WERI-Rb-1 (cell line): ENCODE data around the gene RUNX2.

ENCODE experiments used
- DNase-seq: peaks from one replicate; pipeline ENCODE4 v3.0.0-alpha.2; 2020
- H3K27ac ChIP-seq: fragments of 250-450 bp; sonication (Bioruptor Pico); 2 replicates; pipeline ENCODE4 v1.5.1; 2020; ENCODE audit warnings: mild to moderate bottlenecking, moderate library complexity
- H3K27me3 ChIP-seq: fragments of 250-450 bp; sonication (Bioruptor Pico); 2 replicates; pipeline ENCODE4 v1.5.1; 2021; ENCODE audit warnings: mild to moderate bottlenecking, low read depth, moderate library complexity; ENCODE audit not compliant: insufficient read depth, severe bottlenecking
- H3K36me3 ChIP-seq: fragments of 250-450 bp; sonication (Bioruptor Pico); 2 replicates; pipeline ENCODE4 v1.5.1; 2020; ENCODE audit warnings: mild to moderate bottlenecking, moderate library complexity
- H3K4me3 ChIP-seq: 2 replicates; pipeline ENCODE4 v1.5.1; 2011; ENCODE audit warnings: low read depth, mild to moderate bottlenecking, control low read depth, low read length
- H3K9me3 ChIP-seq: fragments of 250-450 bp; sonication (Bioruptor Pico); 2 replicates; pipeline ENCODE4 v1.5.1; 2021; ENCODE audit warnings: mild to moderate bottlenecking, moderate library complexity; ENCODE audit not compliant: severe bottlenecking
- CTCF ChIP-seq: IDR thresholded peaks from 2 replicates; pipeline ENCODE4 v1.5.1; 2011; ENCODE audit warnings: low read depth, mild to moderate bottlenecking, control low read depth, inconsistent platforms, low read length

Gene RUNX2

GRCh38 chr6:45310118-45310788 is 17.9 kb upstream of the RUNX2 start:
- H3K36me3 ChIP-seq = no peaks in the 10 kb centered on the region
- H3K4me3 ChIP-seq = no peak overlapping the region
- no peaks in the 10 kb centered on the region for H3K9me3 ChIP-seq
- TF ChIP-seq CTCF = no peak
- DNase-seq = no peak
- H3K27ac ChIP-seq = no peak overlapping the region
- H3K27me3 ChIP-seq = no peaks in the 10 kb centered on the region

- no peak for DNase-seq
These were observed 14.0 kb upstream of the RUNX2 start for GRCh38 chr6:45314146-45314545.

GRCh38 chr6:45320349-45320748 is 7.8 kb upstream of the RUNX2 start:
- Histone ChIP-seq H3K4me3 (no peak overlapping the region), H3K27me3 (no peaks in the 10 kb centered on the region), H3K36me3 (no peaks in the 10 kb centered on the region), H3K9me3 (no peaks in the 10 kb centered on the region), H3K27ac (no peak overlapping the region)
- no peak for DNase-seq
- no peak for TF ChIP-seq CTCF

More at GRCh38 chr6:45314146-45314545, 14.0 kb upstream of the RUNX2 start:
- no peak for TF ChIP-seq CTCF
- H3K4me3 ChIP-seq = no peak overlapping the region
- H3K27me3 ChIP-seq = no peaks in the 10 kb centered on the region
- no peaks in the 10 kb centered on the region for H3K36me3 ChIP-seq
- no peaks in the 10 kb centered on the region for H3K9me3 ChIP-seq
- no peak overlapping the region for H3K27ac ChIP-seq

GRCh38 chr6:45323656-45324224 is 4.4 kb upstream of the RUNX2 start:
- no peak overlapping the region for H3K4me3 ChIP-seq

GRCh38 chr6:45326698-45327417 is 1.3 kb upstream of the RUNX2 start:
- DNase-seq = no peak
- Histone ChIP-seq H3K27ac (no peak overlapping the region), H3K4me3 (no peak overlapping the region), H3K9me3 (no peaks in the 10 kb centered on the region), H3K27me3 (no peaks in the 10 kb centered on the region), H3K36me3 (no peaks in the 10 kb centered on the region)
- TF ChIP-seq CTCF = no peak

More at GRCh38 chr6:45323656-45324224, 4.4 kb upstream of the RUNX2 start:
- no peak for TF ChIP-seq CTCF
- Histone ChIP-seq H3K27ac (no peak overlapping the region), H3K9me3 (no peaks in the 10 kb centered on the region), H3K36me3 (no peaks in the 10 kb centered on the region), H3K27me3 (no peaks in the 10 kb centered on the region)
- no peak for DNase-seq
